GM19467 (cell line): ENCODE measurements around the gene PRKCH.

Experiments
- ATAC-seq: cut with Tn5 transposase; IDR thresholded peaks from one replicate; pipeline ENCODE4 v1.9.1; 2021; ENCODE audit warnings: mild to moderate bottlenecking, moderate library complexity; ENCODE audit not compliant: unreplicated experiment

Gene PRKCH

DNA sequence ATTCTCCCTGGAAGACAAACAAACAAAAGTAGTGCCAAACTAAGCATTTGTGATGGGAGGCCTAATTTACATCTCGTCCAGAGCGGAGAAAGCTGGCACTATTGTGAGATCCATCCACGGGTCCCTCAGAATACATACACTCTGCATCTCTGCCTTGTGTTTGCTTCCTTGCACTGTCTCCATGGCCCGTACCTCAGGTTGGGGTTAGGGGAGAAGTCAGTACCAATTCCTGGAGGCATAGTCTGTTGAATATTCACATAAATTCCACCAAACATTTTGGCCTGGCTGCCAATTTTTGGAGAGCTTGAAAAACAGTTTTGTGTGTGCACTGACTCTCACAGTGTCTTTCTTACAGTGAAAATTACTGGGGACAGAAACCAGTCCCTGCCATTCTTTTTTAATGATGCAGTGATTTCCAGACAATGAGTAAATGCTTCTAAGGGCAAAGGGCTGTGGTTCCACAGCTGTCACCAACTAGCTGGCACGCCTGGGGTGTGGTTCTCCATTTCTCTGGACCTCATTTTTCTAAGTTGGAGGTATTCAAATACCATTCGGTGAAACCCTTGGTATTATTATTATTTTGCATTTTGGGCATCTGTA is 254.3 kb downstream of the PRKCH start:
- no peak for ATAC-seq

DNA sequence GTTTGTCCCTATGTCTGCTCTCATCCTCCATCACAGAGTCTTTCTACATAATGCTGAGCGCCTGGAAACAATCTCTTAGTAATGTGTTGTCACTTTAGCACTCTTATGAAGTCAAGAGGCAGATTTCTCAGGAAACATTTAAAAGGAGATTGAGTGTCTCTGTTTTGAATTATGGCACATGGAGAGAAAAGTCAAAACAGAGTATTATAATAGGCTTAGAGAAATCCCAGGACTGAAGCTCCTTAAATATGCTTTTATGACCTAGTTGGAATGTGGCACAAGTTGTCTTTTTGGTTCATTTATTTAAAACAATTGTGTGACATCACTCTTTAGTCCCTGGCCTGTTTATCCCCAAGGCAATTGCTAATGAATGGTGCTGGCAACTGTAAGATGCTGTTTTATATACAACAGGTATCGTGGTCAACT is 256.1 kb downstream of the PRKCH start:
- ATAC-seq, result no peak

GRCh38 chr14:61578745-61579144 is 257.4 kb downstream of the PRKCH start:
- ATAC-seq, result no peak

GRCh38 chr14:61581340-61581739 is 260.0 kb downstream of the PRKCH start:
- no peak for ATAC-seq

- no peak for ATAC-seq
Measured at GRCh38 chr14:61581955-61582615, 260.7 kb downstream of the PRKCH start.

GRCh38 chr14:61582815-61583214 is 261.4 kb downstream of the PRKCH start:
- ATAC-seq, result no peak

GRCh38 chr14:61584331-61584741 is 263.0 kb downstream of the PRKCH start:
- no peak for ATAC-seq

GRCh38 chr14:61585598-61586543 is 264.5 kb downstream of the PRKCH start:
- no peak for ATAC-seq

DNA sequence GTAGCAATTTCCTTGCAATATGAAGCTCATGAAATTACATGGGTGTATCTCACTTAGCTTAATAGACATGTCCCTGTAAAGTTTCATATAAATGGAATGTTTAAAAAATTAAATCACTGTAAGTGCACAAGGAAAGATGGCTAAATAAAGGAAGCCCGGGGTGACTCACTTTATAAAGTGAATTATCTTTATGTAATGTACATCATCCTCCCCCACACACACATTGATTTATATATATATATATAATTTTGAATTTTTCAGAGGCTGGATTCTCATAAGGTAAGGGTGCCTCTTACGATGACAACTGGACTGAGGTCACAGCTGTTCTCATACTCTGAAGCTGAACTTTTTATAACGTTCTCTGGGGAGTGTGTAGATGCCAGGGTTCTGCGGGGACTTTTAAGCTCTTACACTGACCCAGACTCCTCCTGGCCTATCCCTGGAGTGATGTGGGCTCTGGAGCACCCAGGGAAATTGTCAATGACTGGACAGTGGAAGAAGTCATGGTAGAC is 265.2 kb downstream of the PRKCH start:
- ATAC-seq, result no peak

DNA sequence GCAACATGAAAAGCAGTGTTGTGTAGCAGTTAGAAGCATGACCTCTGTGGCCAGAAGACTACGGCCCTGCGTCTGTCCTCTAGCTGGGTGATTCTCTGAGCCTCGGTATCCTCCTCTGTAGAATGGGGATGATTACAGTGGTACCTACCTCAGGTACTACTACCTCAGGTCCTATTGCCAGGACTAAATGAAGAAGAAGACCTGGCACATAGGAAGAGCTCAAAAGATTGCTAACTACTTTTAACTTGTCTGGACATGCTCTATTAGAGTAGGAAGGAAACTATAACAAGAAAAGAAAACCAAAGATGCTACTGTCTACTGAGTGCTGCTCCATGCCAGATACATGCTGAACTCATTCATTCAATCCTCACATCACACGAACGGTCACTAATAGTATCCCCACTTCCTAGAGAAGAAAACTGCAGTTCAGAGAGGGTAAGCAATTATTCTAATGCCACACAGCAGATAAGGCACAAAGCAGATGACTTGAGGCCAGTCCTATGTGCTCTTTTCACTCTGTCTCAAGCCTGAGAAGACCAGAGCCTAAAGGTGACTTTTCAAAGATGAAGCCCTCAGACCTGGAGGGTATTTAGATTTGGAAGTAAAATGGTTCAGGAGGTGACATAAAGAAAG is 265.8 kb downstream of the PRKCH start:
- no peak for ATAC-seq

GRCh38 chr14:61588419-61588901 is 267.1 kb downstream of the PRKCH start:
- ATAC-seq, result no peak

DNA sequence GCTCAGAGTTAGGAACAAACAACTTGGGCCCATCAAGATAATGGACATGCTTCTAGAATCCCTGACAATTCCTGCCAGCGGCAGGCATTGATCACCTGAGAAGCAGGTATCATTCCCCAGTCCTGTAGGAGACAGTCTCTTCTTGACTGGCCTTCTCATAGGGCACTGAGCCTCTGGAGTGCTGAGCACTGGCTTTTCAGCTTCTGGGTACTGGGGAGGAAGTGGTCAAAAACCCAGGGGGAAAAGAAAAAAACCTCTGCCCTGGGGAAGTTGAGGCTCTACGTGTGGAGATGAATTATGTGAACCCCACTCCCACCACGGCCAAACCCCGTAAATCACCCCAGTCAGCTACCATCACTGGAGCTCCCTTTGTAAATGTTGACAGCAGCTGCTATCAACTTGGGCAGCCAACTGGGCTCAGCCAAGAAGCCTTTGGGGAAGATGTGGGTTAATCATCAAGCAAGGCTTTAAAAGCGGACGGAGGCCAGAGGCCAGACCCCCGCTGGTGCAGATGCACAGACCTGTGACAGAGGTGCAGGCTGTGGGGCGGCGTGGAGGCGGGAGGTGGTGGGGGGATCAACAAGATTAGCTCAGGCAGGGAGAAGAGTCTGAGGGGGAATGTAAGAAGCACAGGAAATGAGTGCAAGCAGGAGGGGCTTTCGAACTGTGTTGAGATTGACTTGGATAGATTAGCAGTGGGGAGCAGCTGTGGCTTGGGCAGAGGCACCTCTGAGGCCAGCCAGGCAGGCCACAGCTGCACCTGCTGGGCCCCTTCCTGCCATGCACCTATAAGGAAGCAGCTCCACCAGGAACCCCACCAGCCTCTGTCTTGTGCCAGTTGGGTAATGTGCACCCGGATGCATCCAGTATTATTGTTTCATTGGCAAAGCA is 268.6 kb downstream of the PRKCH start:
- no peak for ATAC-seq

GRCh38 chr14:61591862-61592261 is 270.5 kb downstream of the PRKCH start:
- no peak for ATAC-seq

DNA sequence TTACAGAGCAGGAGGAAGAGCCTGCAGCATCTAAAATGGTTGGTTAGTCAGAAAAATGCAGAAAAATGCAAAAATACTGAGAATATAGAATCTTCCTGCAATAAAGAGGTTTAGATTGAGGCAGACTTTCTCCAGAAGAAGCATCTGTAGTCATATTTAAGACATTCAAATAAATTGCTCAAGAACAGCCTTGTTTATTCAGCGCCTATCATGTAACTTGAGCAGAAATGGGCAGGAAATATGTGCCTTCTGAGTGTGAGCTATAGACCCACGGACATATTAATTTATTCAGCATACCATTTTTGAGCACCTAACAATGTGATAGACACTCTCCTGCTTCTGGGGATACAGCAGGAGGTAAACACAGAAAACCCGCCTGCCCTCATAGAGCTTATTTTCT is 272.0 kb downstream of the PRKCH start:
- no peak for ATAC-seq

- no peak for ATAC-seq
Measured at GRCh38 chr14:61596990-61597389, 275.6 kb downstream of the PRKCH start.

DNA sequence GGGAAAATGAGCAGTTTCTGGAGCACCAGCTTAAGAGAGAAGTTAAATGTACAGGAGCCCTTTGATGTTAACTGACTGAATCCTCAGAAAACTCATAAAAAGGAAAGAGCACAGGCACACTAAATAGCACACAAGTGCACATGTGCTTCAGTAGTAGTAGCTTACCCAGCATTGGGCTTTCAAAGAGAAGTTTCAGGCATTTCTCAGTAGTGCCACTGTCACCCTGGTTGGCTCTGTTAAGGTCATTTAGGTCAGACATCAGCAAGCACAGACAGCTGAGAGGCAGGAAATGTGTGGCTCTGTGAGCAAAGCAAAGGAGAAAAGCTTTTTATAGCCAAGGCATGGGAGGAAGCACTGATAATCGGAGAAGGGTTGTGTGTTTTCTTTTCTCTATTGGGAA is 277.6 kb downstream of the PRKCH start:
- no peak for ATAC-seq

DNA sequence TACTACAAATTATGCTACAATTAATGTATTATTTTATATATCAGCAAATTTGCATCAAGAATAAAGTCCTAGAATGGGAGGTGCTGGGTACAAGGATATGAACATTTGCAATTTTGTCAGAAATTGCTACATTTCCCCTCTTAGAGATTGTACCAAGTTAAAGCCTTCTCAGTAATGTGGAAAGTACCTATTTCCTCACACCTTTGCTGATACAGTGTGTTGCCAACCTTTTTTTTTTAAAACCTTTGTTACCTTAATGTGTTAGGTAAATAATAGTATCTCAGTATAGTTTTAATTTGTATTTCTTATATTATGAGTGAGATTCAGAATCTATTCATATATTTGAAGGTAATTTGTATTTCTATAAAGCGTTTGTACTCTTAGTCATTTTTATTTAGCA is 278.6 kb downstream of the PRKCH start:
- no peak for ATAC-seq
